ENCODE results near the gene ZNF423.
"Not testable (repeated sequence)": the region's sequence is repeated elsewhere in the genome, so short reads cannot be mapped to it uniquely, and the experiment has no call there.

ZNF423 gene

DNA sequence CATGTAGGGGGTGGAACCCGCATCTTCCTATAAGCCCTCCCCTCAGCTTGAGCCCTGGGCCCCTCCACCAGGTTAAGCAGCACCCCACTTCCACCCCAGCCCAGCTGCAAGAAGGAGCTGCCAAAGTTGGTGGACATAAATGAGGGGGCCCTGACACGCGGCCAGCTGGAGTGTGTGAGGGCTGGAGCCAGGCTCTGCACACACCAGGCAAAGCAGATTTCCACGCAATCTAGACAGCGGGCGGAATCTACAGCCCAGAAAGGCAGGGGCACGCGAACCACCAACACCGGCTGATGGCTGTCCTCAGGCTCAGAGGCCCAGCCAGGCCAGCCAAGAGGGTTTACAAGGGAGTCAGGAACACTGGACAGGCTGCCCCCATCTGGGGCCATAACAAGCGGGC is 171.2 kb downstream of the ZNF423 start:
- H3K4me3 Mint-ChIP-seq, result no peak overlapping the region
- peaks cover 44% of the 10 kb centered on the region for H3K4me1 Mint-ChIP-seq
- no peak overlapping the region for H3K27ac Mint-ChIP-seq
- peaks cover 6% of the 10 kb centered on the region for H3K27me3 Mint-ChIP-seq (ENCODE audit: low read depth, poor library complexity)
- TF ChIP-seq, protein P1, sequence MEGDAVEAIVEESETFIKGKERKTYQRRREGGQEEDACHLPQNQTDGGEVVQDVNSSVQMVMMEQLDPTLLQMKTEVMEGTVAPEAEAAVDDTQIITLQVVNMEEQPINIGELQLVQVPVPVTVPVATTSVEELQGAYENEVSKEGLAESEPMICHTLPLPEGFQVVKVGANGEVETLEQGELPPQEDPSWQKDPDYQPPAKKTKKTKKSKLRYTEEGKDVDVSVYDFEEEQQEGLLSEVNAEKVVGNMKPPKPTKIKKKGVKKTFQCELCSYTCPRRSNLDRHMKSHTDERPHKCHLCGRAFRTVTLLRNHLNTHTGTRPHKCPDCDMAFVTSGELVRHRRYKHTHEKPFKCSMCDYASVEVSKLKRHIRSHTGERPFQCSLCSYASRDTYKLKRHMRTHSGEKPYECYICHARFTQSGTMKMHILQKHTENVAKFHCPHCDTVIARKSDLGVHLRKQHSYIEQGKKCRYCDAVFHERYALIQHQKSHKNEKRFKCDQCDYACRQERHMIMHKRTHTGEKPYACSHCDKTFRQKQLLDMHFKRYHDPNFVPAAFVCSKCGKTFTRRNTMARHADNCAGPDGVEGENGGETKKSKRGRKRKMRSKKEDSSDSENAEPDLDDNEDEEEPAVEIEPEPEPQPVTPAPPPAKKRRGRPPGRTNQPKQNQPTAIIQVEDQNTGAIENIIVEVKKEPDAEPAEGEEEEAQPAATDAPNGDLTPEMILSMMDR (IDR thresholded peaks at IDR 0.05), result no peak
- no peak for DNase-seq
- peaks cover 31% of the 10 kb centered on the region for H3K36me3 Mint-ChIP-seq (ENCODE audit: low read depth)
- peaks cover 7% of the 10 kb centered on the region for H3K9me3 Mint-ChIP-seq

DNA sequence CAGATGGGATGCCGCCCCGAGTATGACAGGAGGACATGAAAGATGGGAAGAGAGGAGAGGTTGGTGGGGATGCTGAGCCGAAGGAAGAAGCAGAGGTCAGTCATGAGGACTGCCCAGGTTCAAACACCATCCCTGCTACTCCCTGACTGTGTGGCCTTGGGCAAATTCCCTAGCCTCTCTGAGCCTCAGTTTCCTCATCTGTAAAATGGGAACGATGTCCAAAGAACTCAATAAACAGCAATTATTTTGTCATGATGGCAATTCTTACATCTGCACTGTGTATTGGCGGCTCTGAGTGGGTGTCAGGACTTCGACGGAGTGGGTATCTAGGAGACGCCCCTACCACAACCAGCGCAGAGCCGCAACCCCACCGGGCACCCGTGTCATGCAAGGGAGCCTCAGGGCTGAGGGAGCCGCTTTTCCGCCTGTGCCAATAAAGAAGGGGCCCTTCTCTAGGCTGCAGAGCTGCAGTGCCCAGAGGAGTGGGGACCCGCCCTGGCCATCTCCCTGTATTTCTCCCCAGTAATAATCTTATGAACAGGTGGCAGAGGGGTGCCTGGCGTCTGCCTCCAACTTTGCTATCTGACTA is 173.2 kb downstream of the ZNF423 start:
- H3K4me1 Mint-ChIP-seq, result peaks cover 41% of the 10 kb centered on the region
- peaks cover 27% of the 10 kb centered on the region for H3K36me3 Mint-ChIP-seq (ENCODE audit: low read depth)
- H3K4me3 Mint-ChIP-seq, result no peak overlapping the region
- H3K27ac Mint-ChIP-seq, result no peak overlapping the region
- TF ChIP-seq, protein P1 (IDR thresholded peaks at IDR 0.05), result no peak
- peaks cover 7% of the 10 kb centered on the region for H3K9me3 Mint-ChIP-seq
- H3K27me3 Mint-ChIP-seq (ENCODE audit: low read depth, poor library complexity), result peaks cover 12% of the 10 kb centered on the region
- DNase-seq, result no peak

DNA sequence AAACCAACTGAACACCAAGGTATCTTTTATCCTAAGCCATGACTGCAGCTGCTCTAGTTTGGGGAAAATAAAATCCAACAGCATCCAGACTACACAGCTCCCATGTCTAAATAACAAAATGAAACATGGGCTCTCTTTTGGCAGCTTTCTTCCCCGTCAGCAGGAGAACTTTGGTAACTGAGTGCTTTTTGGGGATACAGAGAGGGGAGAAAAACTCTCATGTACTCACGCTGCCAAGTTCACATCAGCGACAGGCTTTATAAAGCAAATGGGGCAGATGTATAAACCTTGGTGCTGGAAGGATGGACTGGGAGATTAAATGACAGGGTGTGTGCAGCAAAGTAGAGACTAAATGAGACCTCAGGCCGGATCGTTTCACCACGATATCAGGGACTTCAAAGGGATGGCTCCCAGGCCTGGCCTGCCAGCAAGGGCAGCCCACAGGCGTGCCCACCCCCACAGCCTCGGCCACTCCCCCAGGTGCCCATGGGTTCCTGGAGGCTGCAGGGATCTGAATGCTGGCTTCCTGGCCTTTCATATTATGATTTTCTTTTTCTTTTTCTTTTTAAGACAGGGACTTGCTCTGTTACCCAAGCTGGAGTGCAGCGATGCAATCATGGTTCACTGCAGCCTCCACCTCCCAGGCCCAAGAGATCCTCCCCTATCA is 174.6 kb downstream of the ZNF423 start:
- Mint-ChIP-seq H3K36me3 (ENCODE audit: low read depth) (peaks cover 27% of the 10 kb centered on the region), H3K27ac (no peak overlapping the region), H3K9me3 (peaks cover 7% of the 10 kb centered on the region), H3K4me3 (no peak overlapping the region), H3K4me1 (peaks cover 46% of the 10 kb centered on the region), H3K27me3 (ENCODE audit: low read depth, poor library complexity) (peaks cover 6% of the 10 kb centered on the region)
- no peak for DNase-seq
- TF ChIP-seq, protein P1 (IDR thresholded peaks at IDR 0.05), result no peak

DNA sequence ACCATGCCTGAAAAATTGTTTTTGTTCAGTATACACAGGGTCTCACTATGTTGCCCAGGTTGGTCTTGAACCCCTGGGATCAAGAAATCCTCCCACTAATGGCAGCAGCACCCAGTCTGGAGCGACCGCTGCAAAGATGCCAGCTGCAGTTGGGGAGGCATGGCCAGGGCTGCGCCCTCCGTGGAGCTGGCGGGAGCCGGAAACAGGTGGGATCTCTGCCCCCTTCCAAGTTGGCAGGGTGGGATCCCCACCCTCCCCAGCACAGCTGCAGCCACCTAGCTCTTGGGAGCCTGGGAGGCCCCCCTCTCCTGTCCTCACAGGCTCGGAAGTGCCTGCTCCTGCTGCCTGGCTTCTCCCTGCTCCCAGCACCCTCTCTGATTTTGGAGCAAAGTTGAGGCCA is 176.8 kb downstream of the ZNF423 start:
- TF ChIP-seq, protein P1 (IDR thresholded peaks at IDR 0.05), result no peak
- Mint-ChIP-seq H3K36me3 (ENCODE audit: low read depth) (peaks cover 27% of the 10 kb centered on the region), H3K27me3 (ENCODE audit: low read depth, poor library complexity) (peaks cover 6% of the 10 kb centered on the region), H3K27ac (no peak overlapping the region), H3K9me3 (peaks cover 7% of the 10 kb centered on the region), H3K4me1 (peaks cover 59% of the 10 kb centered on the region), H3K4me3 (no peak overlapping the region)
- no peak for DNase-seq

DNA sequence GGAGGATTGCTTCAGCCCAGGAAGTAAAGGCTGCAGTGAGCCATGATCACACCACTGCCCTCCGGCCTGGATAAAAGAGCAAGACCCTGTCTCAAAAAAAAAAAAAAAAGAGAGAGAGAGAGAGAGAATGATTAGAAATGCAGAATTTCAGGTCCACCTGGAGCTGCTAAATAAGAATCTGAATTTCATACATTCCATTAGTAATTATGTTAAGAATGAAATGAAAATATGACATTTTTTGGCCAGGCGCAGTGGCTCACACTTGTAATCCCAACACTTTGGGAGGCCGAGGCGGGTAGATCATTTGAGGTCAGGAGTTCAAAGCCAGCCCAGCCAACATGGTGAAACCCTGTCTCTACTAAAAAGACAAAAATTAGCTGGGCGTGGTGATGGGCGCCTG is 178.3 kb downstream of the ZNF423 start:
- H3K4me1 Mint-ChIP-seq, result peaks cover 69% of the 10 kb centered on the region
- not testable (repeated sequence) for H3K27me3 Mint-ChIP-seq (ENCODE audit: low read depth, poor library complexity); H3K9me3 Mint-ChIP-seq; H3K27ac Mint-ChIP-seq; H3K4me3 Mint-ChIP-seq; DNase-seq
- peaks cover 27% of the 10 kb centered on the region for H3K36me3 Mint-ChIP-seq (ENCODE audit: low read depth)

DNA sequence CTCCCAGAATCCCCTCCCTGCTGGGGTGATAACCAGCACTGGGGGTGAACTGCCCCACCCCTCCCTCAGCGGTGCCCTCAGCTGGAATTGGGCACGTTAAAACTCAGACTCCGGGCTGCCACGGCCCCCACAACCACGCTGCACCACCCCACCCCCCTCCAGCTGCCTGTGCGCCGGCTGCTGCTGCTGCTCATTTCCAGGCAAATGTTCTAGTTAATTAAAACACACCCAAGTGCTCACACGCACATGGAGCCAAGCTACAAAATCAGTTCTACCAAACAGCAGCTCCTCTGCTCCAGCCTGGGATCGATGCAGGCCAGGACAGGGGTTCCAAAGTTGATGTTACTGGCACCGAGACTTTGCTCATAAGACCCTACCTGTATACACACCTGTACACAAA is 180.5 kb downstream of the ZNF423 start:
- H3K27me3 Mint-ChIP-seq (ENCODE audit: low read depth, poor library complexity), result peaks cover 6% of the 10 kb centered on the region
- H3K27ac Mint-ChIP-seq, result no peak overlapping the region
- H3K4me3 Mint-ChIP-seq, result no peak overlapping the region
- DNase-seq, result no peak
- H3K9me3 Mint-ChIP-seq, result peaks cover 7% of the 10 kb centered on the region
- H3K4me1 Mint-ChIP-seq, result peaks cover 72% of the 10 kb centered on the region
- peaks cover 12% of the 10 kb centered on the region for H3K36me3 Mint-ChIP-seq (ENCODE audit: low read depth)
- TF ChIP-seq, protein P1 (IDR thresholded peaks at IDR 0.05), result no peak

All from nephron progenitor cell (in vitro differentiated cells).